ENCODE results near the gene ADH6. TPM values are rescaled to one million over a fixed set of nuclear protein-coding genes. Genes with fewer than 3 reads are reported as not detected.
"Not testable (repeated sequence)": the region's sequence is repeated elsewhere in the genome, so short reads cannot be mapped to it uniquely, and the experiment has no call there.

The ADH6 gene
- total and polyA plus RNA-seq, 4 donors = 36.7 to 163 (median 107) TPM

DNA sequence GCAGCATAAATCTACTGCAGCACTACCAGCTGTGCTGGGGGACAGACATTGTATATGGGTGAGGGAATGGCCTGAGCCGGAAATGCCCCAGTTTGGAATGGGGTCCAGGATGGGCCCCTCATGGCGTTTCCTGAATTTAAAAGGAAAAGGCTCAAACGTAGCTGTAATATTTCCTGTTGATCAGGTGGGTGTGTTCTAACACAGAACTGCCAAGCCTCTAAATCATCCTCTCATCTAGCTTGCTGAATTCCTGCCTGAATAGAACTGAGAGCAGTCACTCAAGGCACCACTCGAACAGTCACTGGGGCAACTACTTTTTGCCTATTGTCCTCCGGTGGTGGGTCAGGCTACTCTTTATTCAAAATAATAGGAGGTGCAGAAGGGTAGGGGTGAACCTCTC lies 28.7 kb downstream of the ADH6 start:
- Histone ChIP-seq H3K27ac (ENCODE audit: low read depth in 1 of 2, low read length in 2 of 2) (peak overlapping the region in 1 of 2 donors; percentile 59), H3K4me3 (ENCODE audit: low read depth in 1 of 3, low read length in 3 of 3) (no peak overlapping the region)
- DNase-seq (ENCODE audit: low spot score) = no peak

DNA sequence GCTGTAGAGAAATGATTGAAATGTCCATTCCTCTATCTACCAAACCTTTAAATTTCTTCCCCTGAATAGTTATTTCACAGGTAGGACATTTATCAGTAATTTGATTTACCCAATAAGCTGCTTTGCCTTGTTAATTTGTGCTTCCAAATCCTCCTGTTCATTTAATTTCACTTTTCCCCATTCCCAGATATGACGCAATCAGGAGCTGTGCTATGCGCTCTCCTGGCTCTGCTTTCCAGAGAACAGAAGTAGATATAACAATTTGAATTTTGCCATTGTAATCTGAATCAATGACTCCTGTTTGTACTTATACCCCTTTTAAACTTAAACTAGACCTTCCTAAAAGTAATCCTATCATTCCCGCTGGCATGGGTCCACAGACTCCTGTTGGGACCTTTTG lies 29.1 kb downstream of the ADH6 start:
- TF ChIP-seq, protein P1, sequence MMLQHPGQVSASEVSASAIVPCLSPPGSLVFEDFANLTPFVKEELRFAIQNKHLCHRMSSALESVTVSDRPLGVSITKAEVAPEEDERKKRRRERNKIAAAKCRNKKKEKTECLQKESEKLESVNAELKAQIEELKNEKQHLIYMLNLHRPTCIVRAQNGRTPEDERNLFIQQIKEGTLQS (IDR thresholded peaks at IDR 0.05) = peak; percentile 32
- TF ChIP-seq, protein P2, sequence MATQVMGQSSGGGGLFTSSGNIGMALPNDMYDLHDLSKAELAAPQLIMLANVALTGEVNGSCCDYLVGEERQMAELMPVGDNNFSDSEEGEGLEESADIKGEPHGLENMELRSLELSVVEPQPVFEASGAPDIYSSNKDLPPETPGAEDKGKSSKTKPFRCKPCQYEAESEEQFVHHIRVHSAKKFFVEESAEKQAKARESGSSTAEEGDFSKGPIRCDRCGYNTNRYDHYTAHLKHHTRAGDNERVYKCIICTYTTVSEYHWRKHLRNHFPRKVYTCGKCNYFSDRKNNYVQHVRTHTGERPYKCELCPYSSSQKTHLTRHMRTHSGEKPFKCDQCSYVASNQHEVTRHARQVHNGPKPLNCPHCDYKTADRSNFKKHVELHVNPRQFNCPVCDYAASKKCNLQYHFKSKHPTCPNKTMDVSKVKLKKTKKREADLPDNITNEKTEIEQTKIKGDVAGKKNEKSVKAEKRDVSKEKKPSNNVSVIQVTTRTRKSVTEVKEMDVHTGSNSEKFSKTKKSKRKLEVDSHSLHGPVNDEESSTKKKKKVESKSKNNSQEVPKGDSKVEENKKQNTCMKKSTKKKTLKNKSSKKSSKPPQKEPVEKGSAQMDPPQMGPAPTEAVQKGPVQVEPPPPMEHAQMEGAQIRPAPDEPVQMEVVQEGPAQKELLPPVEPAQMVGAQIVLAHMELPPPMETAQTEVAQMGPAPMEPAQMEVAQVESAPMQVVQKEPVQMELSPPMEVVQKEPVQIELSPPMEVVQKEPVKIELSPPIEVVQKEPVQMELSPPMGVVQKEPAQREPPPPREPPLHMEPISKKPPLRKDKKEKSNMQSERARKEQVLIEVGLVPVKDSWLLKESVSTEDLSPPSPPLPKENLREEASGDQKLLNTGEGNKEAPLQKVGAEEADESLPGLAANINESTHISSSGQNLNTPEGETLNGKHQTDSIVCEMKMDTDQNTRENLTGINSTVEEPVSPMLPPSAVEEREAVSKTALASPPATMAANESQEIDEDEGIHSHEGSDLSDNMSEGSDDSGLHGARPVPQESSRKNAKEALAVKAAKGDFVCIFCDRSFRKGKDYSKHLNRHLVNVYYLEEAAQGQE (IDR thresholded peaks at IDR 0.05) = peak; percentile 50
- 41% methylated on average over 3 of the region's 3 CpGs for WGBS

More for the DNA sequence above, 28.7 kb downstream of the ADH6 start:
- TF ChIP-seq RAD21 (IDR thresholded peaks at IDR 0.05) (no peak), TAF1 (conservative IDR thresholded peaks at IDR 0.05) (no peak), HNF4A (conservative IDR thresholded peaks at IDR 0.05) (no peak)
- TF ChIP-seq, protein P3, sequence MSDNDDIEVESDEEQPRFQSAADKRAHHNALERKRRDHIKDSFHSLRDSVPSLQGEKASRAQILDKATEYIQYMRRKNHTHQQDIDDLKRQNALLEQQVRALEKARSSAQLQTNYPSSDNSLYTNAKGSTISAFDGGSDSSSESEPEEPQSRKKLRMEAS (IDR thresholded peaks at IDR 0.05) = no peak
- no peak overlapping the region for H3K9ac ChIP-seq (ENCODE audit: low read depth in 1 of 2, low read length in 2 of 2)
- peaks cover 6 to 32% (median 22%) of the 10 kb centered on the region in 4 donors for H3K4me1 ChIP-seq (ENCODE audit: control insufficient read depth in 4 of 4, insufficient read depth in 4 of 4, low read length in 3 of 4)
- no peaks in the 10 kb centered on the region for H3K27me3 ChIP-seq (ENCODE audit: control insufficient read depth in 4 of 4, insufficient read depth in 4 of 4, low read length in 3 of 4)
- 53% methylated on average over 5 of the region's 5 CpGs for WGBS
- H3K9me3 ChIP-seq (ENCODE audit: control insufficient read depth in 4 of 4, low read length in 3 of 4) = no peaks in the 10 kb centered on the region
- H3K36me3 ChIP-seq (ENCODE audit: control insufficient read depth in 4 of 4, insufficient read depth in 3 of 4, low read depth in 1 of 4, low read length in 3 of 4) = no peaks in the 10 kb centered on the region

DNA sequence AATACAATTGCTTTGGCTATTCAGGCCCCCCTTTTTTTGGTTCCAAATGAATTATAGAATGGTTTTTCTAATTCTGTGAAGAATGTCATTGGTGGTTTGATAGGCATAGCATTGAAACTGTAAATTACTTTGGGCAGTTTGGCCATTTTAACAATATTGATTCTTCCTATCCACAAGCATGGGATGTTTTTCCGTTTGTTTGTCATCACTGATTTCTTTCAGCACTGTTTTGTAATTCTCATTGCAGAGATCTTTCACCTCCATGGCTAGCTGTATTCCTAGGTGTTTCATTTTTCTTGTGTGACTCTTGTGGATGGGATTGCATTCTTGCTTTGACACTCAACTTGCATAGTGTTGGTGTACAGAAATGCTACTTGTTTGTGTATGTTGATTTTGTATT lies 33.0 kb downstream of the ADH6 start:
- no peak for DNase-seq (ENCODE audit: low spot score)
- Histone ChIP-seq H3K27me3 (ENCODE audit: control insufficient read depth in 4 of 4, insufficient read depth in 4 of 4, low read length in 3 of 4) (no peaks in the 10 kb centered on the region), H3K36me3 (ENCODE audit: control insufficient read depth in 4 of 4, insufficient read depth in 3 of 4, low read depth in 1 of 4, low read length in 3 of 4) (no peaks in the 10 kb centered on the region), H3K9me3 (ENCODE audit: control insufficient read depth in 4 of 4, low read length in 3 of 4) (no peaks in the 10 kb centered on the region), H3K4me1 (ENCODE audit: control insufficient read depth in 4 of 4, insufficient read depth in 4 of 4, low read length in 3 of 4) (peaks cover 6 to 32% (median 22%) of the 10 kb centered on the region in 4 donors), H3K4me3 (ENCODE audit: low read depth in 1 of 3, low read length in 3 of 3) (no peak overlapping the region), H3K27ac (ENCODE audit: low read depth in 1 of 2, low read length in 2 of 2) (peak overlapping the region in 1 of 2 donors; percentile 4), H3K9ac (ENCODE audit: low read depth in 1 of 2, low read length in 2 of 2) (no peak overlapping the region)
- WGBS = 31% methylated on average over 1 of the region's 1 CpG
- TF ChIP-seq RXRA (IDR thresholded peaks at IDR 0.05) = peak in 1 of 2 donors; percentile 14
- peak; percentile 78 for TF ChIP-seq YY1 (IDR thresholded peaks at IDR 0.05)
- TF ChIP-seq, protein P4, sequence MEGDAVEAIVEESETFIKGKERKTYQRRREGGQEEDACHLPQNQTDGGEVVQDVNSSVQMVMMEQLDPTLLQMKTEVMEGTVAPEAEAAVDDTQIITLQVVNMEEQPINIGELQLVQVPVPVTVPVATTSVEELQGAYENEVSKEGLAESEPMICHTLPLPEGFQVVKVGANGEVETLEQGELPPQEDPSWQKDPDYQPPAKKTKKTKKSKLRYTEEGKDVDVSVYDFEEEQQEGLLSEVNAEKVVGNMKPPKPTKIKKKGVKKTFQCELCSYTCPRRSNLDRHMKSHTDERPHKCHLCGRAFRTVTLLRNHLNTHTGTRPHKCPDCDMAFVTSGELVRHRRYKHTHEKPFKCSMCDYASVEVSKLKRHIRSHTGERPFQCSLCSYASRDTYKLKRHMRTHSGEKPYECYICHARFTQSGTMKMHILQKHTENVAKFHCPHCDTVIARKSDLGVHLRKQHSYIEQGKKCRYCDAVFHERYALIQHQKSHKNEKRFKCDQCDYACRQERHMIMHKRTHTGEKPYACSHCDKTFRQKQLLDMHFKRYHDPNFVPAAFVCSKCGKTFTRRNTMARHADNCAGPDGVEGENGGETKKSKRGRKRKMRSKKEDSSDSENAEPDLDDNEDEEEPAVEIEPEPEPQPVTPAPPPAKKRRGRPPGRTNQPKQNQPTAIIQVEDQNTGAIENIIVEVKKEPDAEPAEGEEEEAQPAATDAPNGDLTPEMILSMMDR (IDR thresholded peaks at IDR 0.05; ENCODE audit: low read depth, low read length, missing input control) = no peak

More for the DNA sequence above, 29.1 kb downstream of the ADH6 start:
- H3K4me3 ChIP-seq (ENCODE audit: low read depth in 1 of 3, low read length in 3 of 3); H3K9ac ChIP-seq (ENCODE audit: low read depth in 1 of 2, low read length in 2 of 2); H3K36me3 ChIP-seq (ENCODE audit: control insufficient read depth in 4 of 4, insufficient read depth in 3 of 4, low read depth in 1 of 4, low read length in 3 of 4); H3K9me3 ChIP-seq (ENCODE audit: control insufficient read depth in 4 of 4, low read length in 3 of 4); H3K27me3 ChIP-seq (ENCODE audit: control insufficient read depth in 4 of 4, insufficient read depth in 4 of 4, low read length in 3 of 4); DNase-seq (ENCODE audit: low spot score): not testable (repeated sequence)
- Histone ChIP-seq H3K4me1 (ENCODE audit: control insufficient read depth in 4 of 4, insufficient read depth in 4 of 4, low read length in 3 of 4) (peaks cover 6 to 32% (median 22%) of the 10 kb centered on the region in 4 donors), H3K27ac (ENCODE audit: low read depth in 1 of 2, low read length in 2 of 2) (peak overlapping the region in 1 of 2 donors; percentile 59)
